Suprapubic skin (tissue), 3 donors: ENCODE results near the gene CENPH.

Source experiments
- CTCF ChIP-seq, 2 donors: fragments of 200-600 bp in 1 of 2; fragments of 450-650 bp in 1 of 2; sonication (generic) in 1 of 2; IDR thresholded peaks; one replicate each; pipeline ENCODE4 v1.5.1; 2016 to 2019; ENCODE audit warnings: antibody characterized with exemption in 2 of 2, mild to moderate bottlenecking in 1 of 2, moderate library complexity in 1 of 2
- POLR2AphosphoS5 ChIP-seq, 3 donors: sonication (generic); formaldehyde crosslinking; IDR thresholded peaks; one replicate each; pipeline ENCODE4 v1.6.1; 2017; ENCODE audit warnings: antibody characterized with exemption in 3 of 3

GRCh38 chr5:69156456-69156855 is 32.9 kb upstream of the CENPH start:
- TF ChIP-seq CTCF (IDR thresholded peaks at IDR 0.05) = no peak
- TF ChIP-seq POLR2AphosphoS5 (IDR thresholded peaks at IDR 0.05) = no peak
